Measurements from ENCODE around the gene ZCCHC24. TPM values are rescaled to one million over a fixed set of nuclear protein-coding genes. Genes with fewer than 3 reads are reported as not detected.

ZCCHC24 gene
- total RNA-seq, 2 donors from 2014 or later, result 14.0 to 19.8 TPM

DNA sequence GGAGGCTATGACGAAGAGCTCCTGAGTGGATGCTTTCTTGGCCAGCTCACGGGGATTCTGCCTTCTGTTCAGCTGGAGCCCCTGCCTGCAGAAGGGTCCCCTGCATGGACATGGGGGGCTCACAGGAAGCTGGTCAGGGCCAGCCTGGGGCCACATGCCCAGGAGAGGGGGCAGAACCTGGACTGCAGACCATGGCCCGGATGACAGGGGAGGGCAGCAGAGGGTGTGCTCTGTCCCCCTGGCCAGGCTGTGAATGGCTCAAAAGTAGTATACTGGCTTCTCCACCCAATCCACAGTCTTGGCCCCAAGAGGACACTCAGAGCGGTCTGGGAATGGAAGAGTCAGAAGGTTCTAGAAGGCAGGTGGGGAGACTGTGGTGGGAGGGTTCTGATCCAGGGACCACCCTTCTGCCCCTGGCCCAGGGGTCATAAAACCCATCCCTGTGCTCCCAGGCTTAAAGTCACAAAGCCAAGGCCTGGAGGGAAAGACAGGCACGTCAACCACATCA, 57.9 kb downstream of the ZCCHC24 start:
- H3K27ac ChIP-seq, result no peak overlapping the region
- H3K36me3 ChIP-seq (replicated peaks in 1 of 2; ENCODE audit: insufficient read depth in 1 of 2, low read depth in 2 of 2), result no peaks in the 10 kb centered on the region
- H3K4me3 ChIP-seq, result no peak overlapping the region
- intact Hi-C loops (cut with DNase I), result no loop called here
- H3K4me1 ChIP-seq, result no peaks in the 10 kb centered on the region
- WGBS, 2 donors, result 84 to 88% methylated on average over 4 to 5 of the region's 5 CpGs
- H3K9me3 ChIP-seq, result no peaks in the 10 kb centered on the region
- no peak for TF ChIP-seq POLR2A (IDR thresholded peaks at IDR 0.05)
- TF ChIP-seq, protein P1, sequence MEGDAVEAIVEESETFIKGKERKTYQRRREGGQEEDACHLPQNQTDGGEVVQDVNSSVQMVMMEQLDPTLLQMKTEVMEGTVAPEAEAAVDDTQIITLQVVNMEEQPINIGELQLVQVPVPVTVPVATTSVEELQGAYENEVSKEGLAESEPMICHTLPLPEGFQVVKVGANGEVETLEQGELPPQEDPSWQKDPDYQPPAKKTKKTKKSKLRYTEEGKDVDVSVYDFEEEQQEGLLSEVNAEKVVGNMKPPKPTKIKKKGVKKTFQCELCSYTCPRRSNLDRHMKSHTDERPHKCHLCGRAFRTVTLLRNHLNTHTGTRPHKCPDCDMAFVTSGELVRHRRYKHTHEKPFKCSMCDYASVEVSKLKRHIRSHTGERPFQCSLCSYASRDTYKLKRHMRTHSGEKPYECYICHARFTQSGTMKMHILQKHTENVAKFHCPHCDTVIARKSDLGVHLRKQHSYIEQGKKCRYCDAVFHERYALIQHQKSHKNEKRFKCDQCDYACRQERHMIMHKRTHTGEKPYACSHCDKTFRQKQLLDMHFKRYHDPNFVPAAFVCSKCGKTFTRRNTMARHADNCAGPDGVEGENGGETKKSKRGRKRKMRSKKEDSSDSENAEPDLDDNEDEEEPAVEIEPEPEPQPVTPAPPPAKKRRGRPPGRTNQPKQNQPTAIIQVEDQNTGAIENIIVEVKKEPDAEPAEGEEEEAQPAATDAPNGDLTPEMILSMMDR (IDR thresholded peaks at IDR 0.05), result no peak
- DNase-seq, result no peak
- ATAC-seq, result no peak
- no peaks in the 10 kb centered on the region for H3K27me3 ChIP-seq

DNA sequence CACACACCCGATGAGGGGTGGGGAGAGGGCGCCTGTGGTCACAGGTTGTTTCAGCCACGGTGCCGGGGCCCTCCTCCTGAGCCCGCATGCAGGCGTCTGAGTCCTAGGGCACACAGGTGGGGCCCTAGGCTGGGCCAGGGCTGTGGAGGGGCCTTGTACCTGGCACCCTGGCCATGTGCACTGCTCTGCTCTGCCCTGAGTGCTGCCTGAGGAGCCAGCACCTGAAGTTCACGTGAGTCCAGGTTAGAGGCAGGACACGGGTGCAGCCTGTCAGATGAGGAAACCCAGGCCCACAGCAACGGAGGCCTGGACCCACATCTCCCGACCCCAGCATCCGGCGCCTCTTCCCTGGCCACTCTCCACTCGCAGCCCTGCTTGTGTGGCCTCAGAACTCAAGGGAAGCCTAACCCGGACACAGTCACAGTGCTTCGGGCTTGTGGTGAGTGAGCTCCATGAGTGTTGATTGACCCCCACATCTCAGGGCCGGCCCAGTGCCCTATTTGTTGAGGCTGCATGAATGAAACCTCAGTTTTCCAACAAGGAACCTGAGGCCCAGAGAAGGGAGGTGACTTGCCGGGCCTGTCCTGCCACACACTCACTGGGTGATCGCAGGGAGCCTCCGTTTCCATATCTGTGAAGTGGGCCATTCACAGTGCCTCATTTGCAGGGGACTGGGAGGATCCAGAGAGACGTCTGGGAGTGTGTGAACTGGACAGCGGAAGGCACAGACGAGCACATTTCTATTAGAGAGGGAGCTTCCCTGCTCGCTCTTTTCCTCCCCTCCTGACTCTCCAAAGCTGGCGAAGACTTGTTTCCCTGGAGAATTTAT, 58.6 kb downstream of the ZCCHC24 start:
- WGBS, 2 donors, result 86% methylated on average over 23 to 24 of the region's 24 CpGs
- no peaks in the 10 kb centered on the region for H3K9me3 ChIP-seq
- DNase-seq, result peak in 2 of 4 donors; percentile 2 to 10
- H3K4me1 ChIP-seq, result no peaks in the 10 kb centered on the region
- ATAC-seq, result no peak
- H3K36me3 ChIP-seq (replicated peaks in 1 of 2; ENCODE audit: insufficient read depth in 1 of 2, low read depth in 2 of 2), result no peaks in the 10 kb centered on the region
- intact Hi-C loops (cut with DNase I), result no loop called here
- H3K27ac ChIP-seq, result no peak overlapping the region
- TF ChIP-seq, protein P1 (IDR thresholded peaks at IDR 0.05), result no peak
- TF ChIP-seq POLR2A (IDR thresholded peaks at IDR 0.05), result no peak
- H3K27me3 ChIP-seq, result no peaks in the 10 kb centered on the region
- no peak overlapping the region for H3K4me3 ChIP-seq

DNA sequence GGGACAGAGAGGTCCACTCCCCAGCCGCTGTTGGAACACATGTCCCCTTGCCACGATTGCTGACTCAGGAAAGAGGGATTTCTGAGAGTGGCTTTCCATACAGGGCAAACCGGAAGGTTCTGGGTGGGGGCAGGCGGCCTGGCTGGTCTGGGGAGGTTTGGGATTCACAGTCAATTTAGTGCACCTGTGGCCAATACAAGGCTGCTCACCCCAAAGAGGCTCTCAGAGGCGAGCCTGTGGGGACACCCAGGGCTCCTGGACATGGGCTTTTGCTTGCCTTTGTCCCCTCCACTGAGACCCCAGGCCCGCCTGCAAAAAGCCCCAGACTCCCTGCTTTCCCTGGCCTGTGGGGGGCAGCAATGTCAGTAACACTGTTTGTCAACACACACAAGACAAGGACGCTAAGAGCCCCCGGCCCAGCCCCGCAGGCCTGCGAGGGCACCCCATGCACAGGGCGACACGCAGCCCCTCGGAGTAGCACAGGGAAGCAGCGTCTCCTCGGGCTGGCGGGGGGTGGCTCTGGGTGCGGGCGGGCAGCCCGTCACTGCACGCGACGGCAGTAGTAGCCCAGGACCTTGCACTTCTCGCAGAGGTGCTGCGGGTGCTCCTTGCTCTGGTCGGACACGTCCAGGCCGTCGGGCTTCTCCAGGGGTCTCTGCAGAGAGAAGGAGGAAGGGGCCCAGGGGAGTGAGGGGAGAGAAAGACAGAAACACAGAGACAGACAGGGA, 59.5 kb downstream of the ZCCHC24 start:
- no peaks in the 10 kb centered on the region for H3K9me3 ChIP-seq
- no peaks in the 10 kb centered on the region for H3K36me3 ChIP-seq (replicated peaks in 1 of 2; ENCODE audit: insufficient read depth in 1 of 2, low read depth in 2 of 2)
- 89 to 96% methylated on average over 13 to 28 of the region's 28 CpGs for WGBS, 2 donors
- DNase-seq (peak in 1 of 4 donors; percentile 3), ATAC-seq (no peak)
- TF ChIP-seq POLR2A (IDR thresholded peaks at IDR 0.05), result no peak
- TF ChIP-seq, protein P1 (IDR thresholded peaks at IDR 0.05), result no peak
- no peak overlapping the region for H3K4me3 ChIP-seq
- no peak overlapping the region for H3K27ac ChIP-seq
- H3K4me1 ChIP-seq, result no peaks in the 10 kb centered on the region
- H3K27me3 ChIP-seq, result no peaks in the 10 kb centered on the region
- intact Hi-C loops (cut with DNase I), result no loop called here

DNA sequence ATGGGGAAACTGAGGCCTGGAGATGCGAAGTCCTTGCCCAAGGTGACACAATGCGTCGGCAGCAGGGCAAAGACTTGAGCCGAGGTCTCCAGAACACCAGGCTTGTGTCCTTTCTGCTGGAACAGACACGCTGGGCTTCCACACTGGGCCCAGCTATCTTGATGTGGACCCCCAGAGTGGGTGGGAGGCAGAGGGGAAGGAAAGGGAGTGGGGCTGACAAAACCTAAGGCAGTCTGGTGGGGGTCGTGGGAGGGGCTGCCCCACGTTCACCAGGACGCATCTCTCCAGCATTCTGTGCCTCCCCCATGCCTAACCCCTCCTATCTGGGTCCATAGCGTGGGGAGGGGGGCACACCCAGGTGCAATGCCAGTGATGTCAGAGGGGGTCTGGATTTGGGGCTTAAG, 60.0 kb downstream of the ZCCHC24 start:
- 93 to 95% methylated on average over 7 to 9 of the region's 9 CpGs for WGBS, 2 donors
- Histone ChIP-seq H3K4me3 (no peak overlapping the region), H3K27ac (no peak overlapping the region), H3K4me1 (peaks cover 5% of the 10 kb centered on the region), H3K9me3 (no peaks in the 10 kb centered on the region), H3K36me3 (replicated peaks in 1 of 2; ENCODE audit: insufficient read depth in 1 of 2, low read depth in 2 of 2) (no peaks in the 10 kb centered on the region), H3K27me3 (no peaks in the 10 kb centered on the region)
- peak in 1 of 4 donors; percentile 3 for DNase-seq
- intact Hi-C loops (cut with DNase I), result no loop called here
- TF ChIP-seq, protein P1 (IDR thresholded peaks at IDR 0.05), result no peak
- no peak for TF ChIP-seq POLR2A (IDR thresholded peaks at IDR 0.05)
- ATAC-seq, result no peak
